WTC11 (cell line): ENCODE data around the gene BNC2. TPM values are rescaled to one million over a fixed set of nuclear protein-coding genes. Genes with fewer than 3 reads are reported as not detected.
A peak's percentile ranks its signal among the peaks of the same experiment; 100 is the strongest.

Experiments
- ATAC-seq: fragments of 200-7000 bp; cut with Tn5 transposase; 2 replicates; pipeline ENCODE4 v1.10.0; 2021; ENCODE audit warnings: mild to moderate bottlenecking, moderate library complexity
- CTCF ChIA-PET: fragments of 300-600 bp; sonication (Branson Sonifier 250); formaldehyde crosslinking; loops from one replicate; lab custom pipeline; 2021; ENCODE audit warnings: antibody characterized with exemption; lab: Charles Lee
- POLR2A ChIA-PET: fragments of 350-600 bp; sonication (Branson Sonifier 250); formaldehyde crosslinking; loops from one replicate; lab custom pipeline; 2021; ENCODE audit warnings: antibody characterized with exemption; lab: Charles Lee
- DNase-seq: peaks from one replicate; pipeline ENCODE4 v3.0.0; 2021; ENCODE audit warnings: low spot score
- H3K27ac Mint-ChIP-seq: 2 replicates; pipeline ENCODE4 v1.8.0; 2021; ENCODE audit warnings: mixed read lengths
- H3K27me3 Mint-ChIP-seq: 2 replicates; pipeline ENCODE4 v1.8.0; 2021; ENCODE audit warnings: low read depth, mild to moderate bottlenecking, moderate library complexity, mixed read lengths
- H3K36me3 Mint-ChIP-seq: 2 replicates; pipeline ENCODE4 v1.8.0; 2021; ENCODE audit warnings: mixed read lengths
- H3K4me1 Mint-ChIP-seq: 2 replicates; pipeline ENCODE4 v1.8.0; 2022; ENCODE audit warnings: mixed read lengths
- H3K4me3 Mint-ChIP-seq: 2 replicates; pipeline ENCODE4 v1.8.0; 2021; ENCODE audit warnings: mild to moderate bottlenecking, moderate library complexity, mixed read lengths
- H3K9me3 Mint-ChIP-seq: 2 replicates; pipeline ENCODE4 v1.8.0; 2021; ENCODE audit warnings: mixed read lengths
- CBFB ChIP-seq: sonication (generic); formaldehyde crosslinking; IDR thresholded peaks from 2 replicates; pipeline ENCODE4 v1.8.1; 2022; ENCODE audit warnings: mild to moderate bottlenecking, low read depth, missing genetic modification reagents
- GRHL2 ChIP-seq: fragments of 250-450 bp; sonication (Bioruptor Pico); IDR thresholded peaks from 2 replicates; pipeline ENCODE4 v1.8.0; 2022; ENCODE audit warnings: mild to moderate bottlenecking, moderate library complexity; ENCODE audit not compliant: insufficient replicate concordance, severe bottlenecking
- MYBL2 ChIP-seq: sonication (generic); formaldehyde crosslinking; IDR thresholded peaks from 2 replicates; pipeline ENCODE4 v1.8.1; 2023; ENCODE audit warnings: mild to moderate bottlenecking, moderate library complexity, missing genetic modification reagents
- ZNF121 ChIP-seq: sonication (generic); formaldehyde crosslinking; IDR thresholded peaks from 2 replicates; pipeline ENCODE4 v1.8.0; 2023; ENCODE audit warnings: missing genetic modification reagents
- ZNF138 ChIP-seq: sonication (generic); formaldehyde crosslinking; conservative IDR thresholded peaks from 2 replicates; pipeline ENCODE4 v1.8.1; 2022; ENCODE audit warnings: mild to moderate bottlenecking, moderate library complexity, missing genetic modification reagents
- ZNF512 ChIP-seq: sonication (generic); formaldehyde crosslinking; IDR thresholded peaks from 2 replicates; pipeline ENCODE4 v1.8.1; 2022; ENCODE audit warnings: missing genetic modification reagents, borderline replicate concordance
- ZNF532 ChIP-seq: fragments of 250-450 bp; sonication (Bioruptor Pico); IDR thresholded peaks from 2 replicates; pipeline ENCODE4 v1.9.0; 2021; ENCODE audit warnings: mild to moderate bottlenecking, borderline replicate concordance
- total RNA-seq: library from RNA; stranded (reverse); gene quantifications from 3 replicates; pipeline ENCODE4 v1.2.3, GENCODE V29; 2021
- TF ChIP-seq, protein P1 (sequence below): sonication (generic); formaldehyde crosslinking; IDR thresholded peaks from 2 replicates; pipeline ENCODE4 v1.8.0; 2022; ENCODE audit warnings: missing genetic modification reagents
- TF ChIP-seq, protein P2 (sequence below): sonication (generic); formaldehyde crosslinking; IDR thresholded peaks from 2 replicates; pipeline ENCODE4 v1.8.1; 2022; ENCODE audit warnings: mild to moderate bottlenecking, missing genetic modification reagents, moderate library complexity, borderline replicate concordance
- TF ChIP-seq, protein P3 (sequence below): sonication (generic); formaldehyde crosslinking; IDR thresholded peaks from 2 replicates; pipeline ENCODE4 v1.8.0; 2022; ENCODE audit warnings: mild to moderate bottlenecking, missing genetic modification reagents

BNC2 gene
- total RNA-seq, 1 experiment from 2014 or later = 33.3 TPM

- TF ChIP-seq, protein P1, sequence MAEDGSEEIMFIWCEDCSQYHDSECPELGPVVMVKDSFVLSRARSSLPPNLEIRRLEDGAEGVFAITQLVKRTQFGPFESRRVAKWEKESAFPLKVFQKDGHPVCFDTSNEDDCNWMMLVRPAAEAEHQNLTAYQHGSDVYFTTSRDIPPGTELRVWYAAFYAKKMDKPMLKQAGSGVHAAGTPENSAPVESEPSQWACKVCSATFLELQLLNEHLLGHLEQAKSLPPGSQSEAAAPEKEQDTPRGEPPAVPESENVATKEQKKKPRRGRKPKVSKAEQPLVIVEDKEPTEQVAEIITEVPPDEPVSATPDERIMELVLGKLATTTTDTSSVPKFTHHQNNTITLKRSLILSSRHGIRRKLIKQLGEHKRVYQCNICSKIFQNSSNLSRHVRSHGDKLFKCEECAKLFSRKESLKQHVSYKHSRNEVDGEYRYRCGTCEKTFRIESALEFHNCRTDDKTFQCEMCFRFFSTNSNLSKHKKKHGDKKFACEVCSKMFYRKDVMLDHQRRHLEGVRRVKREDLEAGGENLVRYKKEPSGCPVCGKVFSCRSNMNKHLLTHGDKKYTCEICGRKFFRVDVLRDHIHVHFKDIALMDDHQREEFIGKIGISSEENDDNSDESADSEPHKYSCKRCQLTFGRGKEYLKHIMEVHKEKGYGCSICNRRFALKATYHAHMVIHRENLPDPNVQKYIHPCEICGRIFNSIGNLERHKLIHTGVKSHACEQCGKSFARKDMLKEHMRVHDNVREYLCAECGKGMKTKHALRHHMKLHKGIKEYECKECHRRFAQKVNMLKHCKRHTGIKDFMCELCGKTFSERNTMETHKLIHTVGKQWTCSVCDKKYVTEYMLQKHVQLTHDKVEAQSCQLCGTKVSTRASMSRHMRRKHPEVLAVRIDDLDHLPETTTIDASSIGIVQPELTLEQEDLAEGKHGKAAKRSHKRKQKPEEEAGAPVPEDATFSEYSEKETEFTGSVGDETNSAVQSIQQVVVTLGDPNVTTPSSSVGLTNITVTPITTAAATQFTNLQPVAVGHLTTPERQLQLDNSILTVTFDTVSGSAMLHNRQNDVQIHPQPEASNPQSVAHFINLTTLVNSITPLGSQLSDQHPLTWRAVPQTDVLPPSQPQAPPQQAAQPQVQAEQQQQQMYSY (CRISPR knock-in tag) = no peak
- no peak for TF ChIP-seq MYBL2
- no peak for TF ChIP-seq ZNF512 (CRISPR knock-in tag)
- no peak for TF ChIP-seq ZNF532
- TF ChIP-seq ZNF138 (CRISPR knock-in tag) = no peak
- TF ChIP-seq GRHL2 (CRISPR knock-in tag) = no peak
Measured at GRCh38 chr9:16625161-16625631, 245.3 kb downstream of the BNC2 start (continued).

DNA sequence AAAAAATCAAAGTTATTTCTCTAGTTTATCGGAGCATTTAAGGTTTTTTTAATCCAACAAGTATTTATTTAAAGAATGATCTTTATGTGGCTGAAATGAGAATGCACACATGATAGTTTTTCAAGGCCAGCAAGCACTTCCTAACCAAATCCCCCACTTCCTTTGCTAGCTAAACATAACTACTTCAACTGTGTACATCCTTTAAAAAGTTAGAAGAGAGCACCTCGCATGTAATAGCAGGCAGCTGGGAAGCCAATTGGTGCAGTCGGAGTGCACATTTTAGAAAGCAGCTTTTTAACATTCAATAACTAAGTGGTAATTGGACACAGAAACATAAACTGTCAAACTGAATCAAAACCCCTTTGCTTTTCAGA, 245.7 kb downstream of the BNC2 start:
- CTCF ChIA-PET = no interaction called here
- Mint-ChIP-seq H3K4me1 (peaks cover 77% of the 10 kb centered on the region), H3K4me3 (no peak overlapping the region), H3K27me3 (no peaks in the 10 kb centered on the region), H3K9me3 (no peaks in the 10 kb centered on the region), H3K36me3 (no peaks in the 10 kb centered on the region), H3K27ac (peak overlapping the region; percentile 62)
- TF ChIP-seq, protein P2, sequence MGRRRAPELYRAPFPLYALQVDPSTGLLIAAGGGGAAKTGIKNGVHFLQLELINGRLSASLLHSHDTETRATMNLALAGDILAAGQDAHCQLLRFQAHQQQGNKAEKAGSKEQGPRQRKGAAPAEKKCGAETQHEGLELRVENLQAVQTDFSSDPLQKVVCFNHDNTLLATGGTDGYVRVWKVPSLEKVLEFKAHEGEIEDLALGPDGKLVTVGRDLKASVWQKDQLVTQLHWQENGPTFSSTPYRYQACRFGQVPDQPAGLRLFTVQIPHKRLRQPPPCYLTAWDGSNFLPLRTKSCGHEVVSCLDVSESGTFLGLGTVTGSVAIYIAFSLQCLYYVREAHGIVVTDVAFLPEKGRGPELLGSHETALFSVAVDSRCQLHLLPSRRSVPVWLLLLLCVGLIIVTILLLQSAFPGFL (CRISPR knock-in tag) = no peak
- TF ChIP-seq ZNF121 (CRISPR knock-in tag) = no peak
- TF ChIP-seq, protein P3, sequence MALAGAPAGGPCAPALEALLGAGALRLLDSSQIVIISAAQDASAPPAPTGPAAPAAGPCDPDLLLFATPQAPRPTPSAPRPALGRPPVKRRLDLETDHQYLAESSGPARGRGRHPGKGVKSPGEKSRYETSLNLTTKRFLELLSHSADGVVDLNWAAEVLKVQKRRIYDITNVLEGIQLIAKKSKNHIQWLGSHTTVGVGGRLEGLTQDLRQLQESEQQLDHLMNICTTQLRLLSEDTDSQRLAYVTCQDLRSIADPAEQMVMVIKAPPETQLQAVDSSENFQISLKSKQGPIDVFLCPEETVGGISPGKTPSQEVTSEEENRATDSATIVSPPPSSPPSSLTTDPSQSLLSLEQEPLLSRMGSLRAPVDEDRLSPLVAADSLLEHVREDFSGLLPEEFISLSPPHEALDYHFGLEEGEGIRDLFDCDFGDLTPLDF (CRISPR knock-in tag) = no peak
- no peak for TF ChIP-seq CBFB
- ATAC-seq = no peak
- POLR2A ChIA-PET = interaction anchor here (0.9 kb wide), 1 partner anchor 360 kb away, joined by 3 read pairs; no protein-coding TSS in a partner anchor
- DNase-seq = no peak
